PFSK-1 (cell line): ENCODE results near the gene KLF17.

Experiments used
- FOXP2 ChIP-seq: optimal IDR thresholded peaks from 2 replicates; pipeline ENCODE3; 2011; ENCODE audit warnings: borderline replicate concordance, control low read depth, inconsistent platforms; ENCODE audit not compliant: insufficient read depth; ENCODE audit errors: extremely low read length, extremely low read depth
- POLR2AphosphoS5 ChIP-seq: IDR thresholded peaks from 2 replicates; pipeline ENCODE4 v1.6.1; 2012; ENCODE audit warnings: low read depth, mild to moderate bottlenecking, control low read depth, low read length, moderate library complexity
- REST ChIP-seq, 2 experiments: IDR thresholded peaks; 2 replicates each; pipeline versions ENCODE4 v1.6.1 to v1.8.0; 2011 to 2012; ENCODE audit warnings: low read depth in 2 of 2, low read length in 2 of 2, control low read depth in 1 of 2, inconsistent platforms in 1 of 2, mild to moderate bottlenecking in 1 of 2, moderate library complexity in 1 of 2; ENCODE audit not compliant: insufficient read depth in 1 of 2
- SIN3A ChIP-seq: IDR thresholded peaks from 2 replicates; pipeline ENCODE4 v1.6.1; 2012; ENCODE audit warnings: mild to moderate bottlenecking, low read length, moderate library complexity, borderline replicate concordance; ENCODE audit not compliant: insufficient read depth
- TAF1 ChIP-seq: IDR thresholded peaks from 2 replicates; pipeline ENCODE4 v1.6.1; 2012; ENCODE audit warnings: low read length, control low read depth, borderline replicate concordance; ENCODE audit not compliant: insufficient read depth

DNA sequence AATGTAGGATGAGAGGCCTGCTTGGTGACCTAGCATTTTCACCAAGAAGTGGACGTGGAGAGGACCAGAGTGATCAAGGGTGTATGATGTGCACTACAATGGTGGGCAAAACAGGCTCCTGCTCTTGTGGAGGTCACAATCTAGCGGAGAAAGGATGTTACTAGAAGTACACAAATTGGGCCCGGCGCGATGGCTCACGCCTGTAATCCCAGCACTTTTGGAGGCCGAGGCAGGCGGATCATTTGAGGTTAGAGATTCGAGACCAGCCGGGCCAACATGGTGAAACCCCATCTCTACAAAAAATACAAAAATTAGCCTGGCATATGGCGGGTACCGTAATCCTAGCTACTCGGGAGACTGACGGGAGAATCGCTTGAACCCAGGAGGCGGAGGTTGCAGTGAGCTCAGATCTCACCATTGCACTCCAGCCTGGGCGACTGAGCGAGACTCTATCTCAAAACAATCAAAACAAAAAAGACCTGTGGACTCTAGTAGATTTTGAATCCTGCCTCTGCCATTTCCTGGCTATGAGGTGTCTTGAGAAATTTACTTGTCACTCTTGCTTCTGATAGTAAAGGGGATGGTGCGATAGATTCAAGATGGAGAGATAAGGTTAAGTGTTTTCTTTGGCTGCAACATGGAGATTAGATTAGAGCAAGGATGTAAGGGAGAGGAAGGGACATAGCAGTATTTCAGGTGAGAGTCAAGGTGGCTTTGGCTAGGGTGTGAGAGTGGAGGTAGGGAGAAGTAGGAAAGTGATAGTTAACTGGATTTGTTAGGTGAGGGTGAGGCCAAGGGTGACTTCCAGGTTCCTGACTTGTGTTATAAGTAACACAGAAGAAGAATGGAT is 15.7 kb downstream of the KLF17 start:
- TF ChIP-seq POLR2AphosphoS5 = no peak
- TF ChIP-seq SIN3A = no peak
- TF ChIP-seq REST (IDR thresholded peaks at IDR 0.05; ENCODE audit: insufficient read depth in 1 of 2, low read depth in 2 of 2, low read length in 2 of 2) = no peak
- no peak for TF ChIP-seq FOXP2
- TF ChIP-seq TAF1 = no peak
